IPS-18c (cell line): ENCODE measurements around the gene PIANP.
"Not testable (repeated sequence)": the region's sequence is repeated elsewhere in the genome, so short reads cannot be mapped to it uniquely, and the experiment has no call there.

Experiments
- H3K4me3 ChIP-seq: 2 replicates; pipeline ENCODE4 v1.7.0; 2013; ENCODE audit warnings: low read depth, mild to moderate bottlenecking, low read length, moderate library complexity; ENCODE audit not compliant: insufficient read depth
- H3K9me3 ChIP-seq: one replicate; pipeline ENCODE4 v1.6.1; 2013; ENCODE audit warnings: mild to moderate bottlenecking, low read length, moderate library complexity; ENCODE audit not compliant: control insufficient read depth, insufficient read depth

PIANP gene

DNA sequence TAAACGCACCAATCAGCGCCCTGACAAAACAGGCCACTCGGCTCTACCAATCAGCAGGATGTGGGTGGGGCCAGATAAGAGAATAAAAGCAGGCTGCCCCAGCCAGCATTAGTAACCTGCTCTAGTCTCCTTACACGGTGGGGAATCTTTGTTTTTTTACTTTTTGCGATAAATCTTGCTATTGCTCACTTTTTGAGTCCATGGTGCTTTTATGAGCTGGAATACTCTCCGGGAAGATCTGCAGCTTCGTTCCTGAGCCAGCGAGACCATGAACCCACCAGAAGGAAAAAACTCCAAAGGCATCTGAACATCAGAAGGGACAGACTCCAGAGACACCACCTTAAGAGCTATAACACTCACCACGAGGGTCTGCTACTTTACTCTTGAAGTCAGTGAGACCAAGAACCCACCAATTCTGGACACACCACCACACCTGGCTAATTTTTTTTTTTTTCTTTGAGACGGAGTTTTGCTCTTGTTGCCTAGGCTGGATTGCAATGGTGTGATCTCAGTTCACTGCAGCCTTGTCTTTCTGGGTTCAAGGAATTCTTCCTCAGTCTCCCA is 16.3 kb upstream of the PIANP start:
- Histone ChIP-seq H3K9me3 (peaks cover 6% of the 10 kb centered on the region), H3K4me3 (no peak overlapping the region)

DNA sequence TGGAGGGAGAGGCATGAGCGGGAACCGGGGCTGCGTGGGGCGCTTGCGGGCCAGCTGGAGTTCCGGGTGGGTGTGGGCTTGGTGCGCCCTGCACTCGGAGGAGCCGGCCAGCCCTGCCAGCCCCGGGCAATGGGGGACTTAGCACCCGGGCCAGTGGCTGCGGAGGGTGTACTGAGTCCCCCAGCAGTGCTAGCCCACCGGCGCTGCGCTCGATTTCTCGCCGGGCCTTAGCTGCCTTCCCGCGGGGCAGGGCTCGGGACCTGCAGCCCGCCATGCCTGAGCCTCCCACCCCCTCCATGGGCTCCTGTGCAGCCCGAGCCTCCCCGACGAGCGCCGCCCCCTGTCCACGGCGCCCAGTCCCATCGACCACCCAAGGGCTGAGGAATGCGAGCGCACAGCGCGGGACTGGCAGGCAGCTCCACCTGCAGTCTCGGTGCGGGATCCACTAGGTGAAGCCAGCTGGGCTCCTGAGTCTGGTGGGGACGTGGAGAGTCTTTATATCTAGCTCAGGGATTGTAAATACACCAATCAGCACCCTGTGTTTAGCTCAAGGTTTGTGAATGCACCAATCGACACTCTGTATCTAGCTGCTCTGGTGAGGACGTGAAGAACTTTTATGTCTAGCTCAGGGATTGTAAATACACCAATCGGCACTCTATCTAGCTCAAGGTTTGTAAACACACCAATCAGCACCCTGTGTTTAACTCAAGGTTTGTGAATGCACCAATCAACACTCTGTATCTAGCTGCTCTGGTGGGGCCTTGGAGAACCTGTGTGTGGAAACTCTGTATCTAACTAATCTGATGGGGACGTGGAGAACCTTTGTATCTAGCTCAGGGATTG is 15.6 kb upstream of the PIANP start:
- not testable (repeated sequence) for H3K9me3 ChIP-seq, H3K4me3 ChIP-seq

DNA sequence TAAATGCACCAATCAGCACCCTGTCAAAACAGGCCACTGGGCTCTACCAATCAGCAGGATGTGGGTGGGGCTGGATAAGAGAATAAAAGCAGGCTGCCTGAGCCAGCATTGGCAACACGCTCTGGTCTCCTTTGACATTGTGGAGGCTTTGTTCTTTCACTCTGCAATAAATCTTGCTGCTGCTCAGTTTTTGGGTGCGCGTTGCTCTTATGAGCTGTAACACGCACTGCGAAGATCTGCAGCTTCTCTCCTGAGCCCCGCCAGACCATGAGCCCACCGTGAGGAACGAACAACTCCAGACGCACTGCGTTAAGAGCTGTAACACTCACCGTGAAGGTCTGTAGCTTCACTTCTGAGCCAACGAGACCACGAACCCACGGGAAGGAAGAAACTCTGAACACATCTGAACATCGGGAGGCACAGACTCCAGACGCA is 8.4 kb upstream of the PIANP start:
- Histone ChIP-seq H3K4me3 (no peak overlapping the region), H3K9me3 (peaks cover under 1% of the 10 kb centered on the region)

DNA sequence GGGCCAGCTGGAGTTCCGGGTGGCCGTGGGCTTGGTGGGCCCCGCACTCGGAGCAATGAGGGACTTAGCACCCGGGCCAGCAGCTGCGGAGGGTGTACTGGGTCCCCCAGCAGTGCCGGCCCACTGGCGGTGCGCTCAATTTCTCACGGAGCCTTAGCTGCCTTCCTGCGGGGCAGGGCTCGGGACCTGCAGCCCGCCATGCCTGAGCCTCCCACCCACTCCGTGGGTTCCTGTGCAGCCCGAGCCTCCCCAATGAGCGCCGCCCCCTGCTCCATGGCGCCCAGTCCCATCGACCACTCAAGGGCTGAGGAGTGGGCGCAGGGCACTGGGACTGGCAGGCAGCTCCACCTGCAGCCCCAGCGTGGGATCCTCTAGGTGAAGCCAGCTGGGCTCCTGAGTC is 7.7 kb upstream of the PIANP start:
- not testable (repeated sequence) for H3K9me3 ChIP-seq, H3K4me3 ChIP-seq

DNA sequence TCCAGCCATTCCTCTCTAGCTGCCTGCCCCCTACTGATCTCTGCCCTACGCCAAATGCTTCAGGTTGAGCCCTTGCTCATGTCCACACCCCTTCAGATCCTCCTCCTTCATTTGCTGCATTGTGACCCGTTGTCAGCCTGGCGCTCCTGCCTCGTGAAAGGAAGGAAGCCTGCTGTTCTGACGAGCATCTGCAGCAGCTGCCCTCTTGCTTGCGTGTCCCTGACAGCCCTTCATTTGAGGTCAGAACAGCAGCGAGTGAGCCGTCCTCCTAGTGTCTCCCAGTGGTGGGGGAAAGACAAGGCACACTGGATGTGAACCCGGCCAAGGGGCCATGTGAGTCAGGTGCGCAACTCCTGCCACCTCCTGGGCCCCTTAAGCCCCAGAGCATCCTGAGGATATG is 3.0 kb upstream of the PIANP start:
- Histone ChIP-seq H3K4me3 (no peak overlapping the region; the same call in 1 of the 2 replicates), H3K9me3 (no peaks in the 10 kb centered on the region)

DNA sequence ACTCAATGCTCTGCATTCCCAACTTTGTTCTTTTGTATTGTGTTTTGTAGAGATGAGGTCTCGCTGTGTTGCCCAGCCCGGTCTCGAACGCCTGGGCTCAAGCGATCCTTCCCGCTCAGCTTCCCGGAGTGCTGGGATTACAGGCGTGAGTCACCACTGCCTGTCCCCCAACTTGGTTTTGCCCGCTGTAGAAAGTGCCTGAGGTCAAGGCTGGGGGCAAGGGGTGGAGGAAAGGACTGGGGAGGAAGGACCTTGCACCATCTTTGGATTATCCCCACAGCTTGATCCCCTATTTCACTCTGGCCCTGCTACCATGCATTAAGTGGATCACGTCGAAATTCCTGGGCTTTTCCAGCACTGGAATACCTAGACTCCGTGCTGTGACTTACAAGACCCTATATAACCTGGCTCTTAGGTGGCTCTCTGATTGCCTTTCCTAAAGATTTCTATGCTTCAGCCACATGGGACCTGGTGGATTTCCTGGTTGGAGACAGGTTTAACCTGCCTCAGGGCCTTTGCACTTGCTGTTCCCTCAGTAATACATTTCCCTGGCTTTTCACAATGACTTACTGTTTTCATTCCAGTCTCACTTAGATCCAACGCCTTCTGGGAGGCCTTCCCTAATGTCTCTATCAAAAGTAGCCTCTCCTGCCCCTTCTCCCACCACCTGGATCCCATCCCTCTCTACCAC is 608 bp upstream of the PIANP start:
- H3K4me3 ChIP-seq, result peak overlapping the region; percentile 80

DNA sequence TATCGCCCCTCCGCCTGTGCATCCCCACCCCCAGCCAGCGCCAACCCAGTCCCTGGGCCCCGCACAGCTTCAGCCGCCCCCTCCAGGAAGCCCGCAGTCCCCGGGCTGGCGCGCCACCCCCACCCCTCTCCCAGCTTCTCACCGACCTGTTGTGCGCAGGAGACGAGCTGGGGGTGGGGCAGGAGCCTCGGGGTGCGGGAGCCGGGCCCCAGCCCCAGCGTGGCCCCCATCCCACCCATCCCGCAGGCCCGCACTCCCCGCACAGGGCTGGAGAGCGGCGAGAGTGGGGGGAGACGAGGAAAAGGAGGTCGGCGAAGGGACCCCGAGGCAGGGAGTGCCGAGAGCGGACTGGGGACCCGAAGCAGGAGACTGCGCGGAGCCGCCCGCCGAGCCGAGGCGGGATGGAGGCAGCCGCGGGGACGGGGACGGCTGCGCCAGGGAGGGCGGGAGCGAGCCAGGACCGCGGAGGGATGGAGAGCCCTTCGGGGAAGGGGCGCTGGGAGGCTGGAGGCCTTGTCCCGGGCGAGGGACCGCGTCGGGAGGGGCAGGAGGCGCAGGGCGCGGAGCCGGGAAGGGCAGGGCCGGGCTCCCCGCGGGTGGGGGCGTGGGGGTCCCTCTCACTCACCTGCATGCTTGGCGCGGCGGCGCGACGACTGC is 498 bp downstream of the PIANP start:
- Histone ChIP-seq H3K9me3 (no peaks in the 10 kb centered on the region), H3K4me3 (peak overlapping the region; percentile 80)

More for the DNA sequence above, 608 bp upstream of the PIANP start:
- no peaks in the 10 kb centered on the region for H3K9me3 ChIP-seq

DNA sequence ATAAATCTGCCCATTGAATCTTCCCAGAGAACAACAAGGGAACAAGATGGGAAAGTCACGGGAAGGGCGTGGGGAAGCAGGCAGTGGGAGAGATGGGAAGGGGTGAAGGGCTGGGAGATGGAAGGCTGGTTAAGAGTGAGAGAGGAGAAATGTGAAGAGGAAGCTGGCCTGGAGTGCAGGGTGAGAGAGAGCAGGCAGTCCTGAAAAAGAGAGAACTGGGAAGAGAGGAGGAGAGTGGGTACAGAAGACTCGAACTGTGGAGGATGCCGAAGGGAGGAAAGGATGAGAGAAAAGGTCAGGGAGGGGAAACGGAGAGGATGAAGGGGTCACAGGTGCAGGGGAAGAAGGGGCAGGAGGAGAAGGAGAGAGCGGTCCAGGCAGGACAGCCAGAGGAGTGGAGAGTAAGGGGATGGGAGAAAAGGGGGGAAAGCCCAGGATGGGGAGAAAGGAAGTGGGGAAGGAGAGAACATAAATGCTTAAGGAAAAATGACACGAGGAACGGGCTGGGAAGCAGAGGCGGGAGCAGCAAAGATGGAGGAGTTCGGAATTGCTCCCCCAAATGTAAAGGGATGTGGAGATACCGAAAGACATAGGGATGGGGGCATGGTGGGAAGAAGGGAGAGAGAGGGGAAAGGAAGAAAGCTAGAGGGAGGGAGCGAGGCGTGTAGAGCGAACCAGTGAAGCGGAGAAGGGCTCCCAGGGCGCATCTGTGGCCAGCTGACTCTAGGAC is 1.2 kb downstream of the PIANP start:
- Histone ChIP-seq H3K9me3 (no peaks in the 10 kb centered on the region), H3K4me3 (peak overlapping the region; percentile 80)

DNA sequence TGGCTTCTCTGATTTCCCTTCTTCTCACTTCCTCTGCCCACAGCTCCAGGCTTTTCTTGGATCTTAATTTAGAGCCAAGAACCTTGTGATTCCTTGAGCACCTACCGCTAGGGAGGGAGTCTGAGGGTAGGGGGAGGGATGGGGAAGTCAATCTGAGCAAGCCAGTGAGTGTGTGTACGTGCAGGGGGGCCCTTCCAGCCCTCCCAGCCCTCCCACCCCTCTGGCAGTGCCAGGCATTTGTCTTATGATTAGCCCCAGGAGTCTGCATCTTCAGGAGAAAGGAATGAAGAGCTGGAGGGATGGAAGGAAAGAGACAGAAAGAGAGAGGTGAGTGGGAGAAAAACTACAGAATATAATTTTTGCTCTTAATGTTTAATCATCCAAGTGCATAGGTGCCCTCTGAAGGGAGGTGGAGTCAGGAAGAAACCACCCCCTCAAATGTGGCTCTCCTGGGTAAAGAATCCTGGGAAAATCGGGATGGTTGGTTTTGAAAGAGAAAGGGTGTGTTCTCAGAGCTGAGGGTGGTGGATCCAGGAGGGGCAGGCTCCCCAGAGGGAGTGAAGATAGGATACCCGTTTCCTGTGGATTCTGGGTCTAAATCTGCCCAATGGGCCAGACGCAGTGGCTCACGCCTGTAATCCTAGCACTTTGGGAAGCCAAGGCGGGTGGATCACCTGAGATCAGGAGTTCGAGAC is 2.1 kb downstream of the PIANP start:
- H3K4me3 ChIP-seq, result no peak overlapping the region

DNA sequence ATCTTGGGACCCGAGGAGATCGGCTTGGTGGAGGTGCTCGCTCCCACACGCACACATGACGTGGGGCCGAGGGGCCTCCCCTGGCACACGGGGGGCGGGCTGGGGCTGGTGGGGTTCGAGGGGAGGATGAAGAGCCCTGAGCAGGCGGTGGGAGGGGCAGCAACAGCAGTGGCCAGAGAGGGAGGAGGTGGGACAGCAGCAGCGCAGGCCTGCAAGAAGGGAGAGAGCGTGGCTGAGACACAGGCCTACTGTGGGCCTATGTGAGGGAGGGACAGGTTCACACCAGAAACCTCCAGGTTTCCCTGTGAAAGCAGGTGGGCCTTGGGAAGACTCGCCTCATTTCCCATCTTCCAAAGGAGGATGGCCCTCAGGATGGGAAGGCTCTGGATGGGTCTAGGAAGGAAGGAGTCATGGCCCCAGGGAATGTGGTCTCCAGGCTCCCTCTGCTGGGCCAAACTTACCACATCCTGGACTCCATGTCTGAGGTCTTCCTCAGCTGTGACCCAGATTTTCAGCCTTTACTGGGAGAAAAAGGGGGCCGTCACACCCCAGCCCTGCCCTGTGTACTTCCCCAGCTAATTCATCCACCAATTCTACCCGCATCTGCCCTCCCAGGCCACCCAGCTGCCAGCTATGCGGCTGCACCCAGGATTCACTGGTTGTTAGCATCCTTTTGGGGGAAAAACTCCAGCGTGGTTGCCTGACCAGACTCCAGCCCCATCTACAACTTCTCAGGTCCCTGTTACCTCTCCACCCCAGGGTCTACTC is 2.8 kb downstream of the PIANP start:
- H3K4me3 ChIP-seq, result no peak overlapping the region
- H3K9me3 ChIP-seq, result no peaks in the 10 kb centered on the region

More for the DNA sequence above, 2.1 kb downstream of the PIANP start:
- H3K9me3 ChIP-seq, result no peaks in the 10 kb centered on the region

DNA sequence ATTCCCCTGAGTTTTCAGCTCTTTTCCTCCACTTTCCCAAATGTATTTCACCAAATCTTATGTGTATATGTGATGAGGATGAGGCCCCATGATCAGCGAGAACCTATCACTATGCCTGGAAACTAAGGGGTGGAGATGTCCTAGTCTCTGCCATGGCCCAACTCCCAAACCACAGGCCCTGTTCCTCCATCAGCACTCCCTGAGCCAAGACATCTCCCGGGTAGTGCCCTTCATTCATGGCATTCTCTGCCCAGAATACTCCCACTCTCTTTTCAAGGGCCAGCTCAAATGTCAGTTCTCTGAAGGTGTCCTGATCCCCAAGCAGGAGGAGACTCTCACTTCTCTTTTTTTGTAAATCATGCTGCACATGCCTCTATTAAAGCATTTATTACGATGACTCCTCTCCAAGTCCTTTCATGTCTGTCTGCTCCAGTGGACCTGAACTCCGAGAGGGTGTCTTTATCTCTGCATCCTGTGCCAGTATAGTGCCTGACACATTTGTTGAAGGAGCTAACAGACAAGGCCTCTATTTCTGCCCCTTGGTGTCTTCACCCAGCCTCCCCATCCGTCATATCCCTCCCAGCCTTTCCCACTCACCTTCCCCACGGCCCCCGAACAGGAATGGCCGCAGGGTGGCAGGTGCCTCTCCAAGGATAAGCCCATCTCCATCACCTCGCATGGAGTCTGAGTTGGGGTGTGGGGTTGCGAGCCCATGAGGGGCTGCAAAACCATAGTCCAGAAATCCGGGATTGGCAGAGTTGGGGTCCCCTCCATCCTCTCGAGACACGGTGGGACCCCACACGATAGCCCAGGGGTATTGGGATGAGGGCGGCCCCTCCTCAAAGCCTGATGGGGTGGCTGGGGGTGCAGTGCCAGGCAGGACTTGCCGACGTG is 3.7 kb downstream of the PIANP start:
- H3K4me3 ChIP-seq, result no peak overlapping the region
- no peaks in the 10 kb centered on the region for H3K9me3 ChIP-seq

DNA sequence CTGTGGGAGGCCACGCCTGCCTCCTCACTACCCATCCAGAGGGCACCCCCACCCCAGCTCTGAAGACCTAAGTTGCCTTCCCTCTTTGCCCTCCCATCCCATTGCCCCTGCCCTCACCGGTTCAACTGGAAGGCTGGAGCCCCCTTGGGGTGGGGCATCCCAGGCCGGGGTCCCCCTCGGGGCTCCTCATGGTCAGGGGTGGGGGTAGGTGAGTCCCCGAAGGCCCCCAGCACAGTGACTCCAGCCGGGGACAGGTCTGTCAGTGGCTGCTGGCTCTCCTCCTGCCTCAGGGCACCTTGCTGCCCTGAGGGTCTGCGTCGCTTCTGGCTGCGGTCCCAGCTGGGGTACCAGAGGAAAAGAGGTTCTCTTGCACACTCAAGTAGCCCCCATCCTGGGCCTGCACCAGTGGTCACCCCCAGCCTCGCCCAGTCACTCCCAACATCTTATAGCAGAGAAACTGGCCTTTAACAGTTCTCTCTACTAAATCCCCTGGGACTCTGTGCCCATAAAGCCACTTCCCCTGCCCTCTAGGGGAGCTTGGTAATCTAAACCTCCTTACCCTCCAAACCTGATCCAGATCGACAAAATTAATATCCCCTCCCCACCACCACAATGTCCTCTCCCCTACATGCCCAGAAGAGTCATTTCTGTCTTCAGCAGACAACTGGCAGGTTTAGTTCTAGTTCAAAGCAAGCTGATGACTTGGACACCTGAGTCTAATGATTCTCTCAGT is 5.1 kb downstream of the PIANP start:
- Histone ChIP-seq H3K4me3 (no peak overlapping the region), H3K9me3 (no peaks in the 10 kb centered on the region)

DNA sequence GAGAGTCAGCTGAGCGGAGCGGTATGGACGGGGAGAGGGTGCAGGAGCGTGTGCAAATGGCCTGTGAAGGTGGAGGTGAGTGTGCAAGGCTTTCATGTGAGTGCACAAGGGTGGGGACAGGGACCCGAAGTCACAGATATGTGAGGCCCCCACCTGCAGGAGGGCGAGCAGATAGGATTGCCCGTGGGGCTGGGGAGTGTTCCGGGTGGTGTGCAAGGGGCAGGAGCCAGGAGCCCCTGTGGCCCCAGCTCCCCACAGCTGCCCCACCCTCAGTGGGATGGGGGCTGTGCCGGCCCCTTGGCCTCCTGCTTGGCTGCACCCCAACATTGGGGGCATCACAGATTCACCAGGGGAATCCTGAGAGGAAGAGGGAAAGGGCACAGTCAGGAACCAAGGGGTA is 5.9 kb downstream of the PIANP start:
- H3K4me3 ChIP-seq, result no peak overlapping the region
- H3K9me3 ChIP-seq, result no peaks in the 10 kb centered on the region

DNA sequence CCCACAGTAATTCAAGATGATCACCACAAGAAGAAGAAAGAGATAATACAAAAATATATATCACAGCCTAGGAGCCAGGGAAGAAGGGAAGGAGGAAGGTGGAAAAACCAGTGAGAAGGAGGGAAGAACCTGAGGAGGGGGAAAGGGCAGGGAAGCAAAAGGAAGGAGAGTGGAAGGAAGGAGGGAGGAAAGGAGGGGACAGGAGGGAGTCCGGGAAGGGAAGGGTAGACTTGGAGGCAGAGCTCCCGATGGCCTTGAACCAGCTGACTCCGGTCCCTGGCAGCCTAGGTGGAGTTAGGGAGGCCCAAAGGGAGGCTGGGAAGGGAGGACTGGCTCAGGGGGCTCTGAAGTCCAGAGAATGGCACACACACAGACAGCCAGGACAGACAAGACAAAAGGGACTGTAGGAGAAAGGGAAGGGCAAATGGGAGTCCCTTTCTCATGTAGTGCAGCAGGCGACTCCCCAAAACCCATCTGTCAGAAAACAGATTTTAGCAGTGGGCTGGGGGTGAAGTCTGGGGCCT is 6.7 kb downstream of the PIANP start:
- H3K4me3 ChIP-seq, result no peak overlapping the region
- no peaks in the 10 kb centered on the region for H3K9me3 ChIP-seq
